Right atrium auricular region (tissue), 2 donors: ENCODE results near the gene IGF2R. TPM values are rescaled to one million over a fixed set of nuclear protein-coding genes. Genes with fewer than 3 reads are reported as not detected.

Experiments used
- DNase-seq: peaks from one replicate; pipeline ENCODE4 v3.0.0-alpha.2; 2019; ENCODE audit warnings: low spot score
- H3K27ac ChIP-seq, 2 donors: fragments of 200-600 bp; sonication (generic); 1 replicate in 1 of 2; 2 replicates in 1 of 2; pipeline ENCODE4 v1.5.1; 2016 to 2019
- H3K27me3 ChIP-seq, 2 donors: fragments of 200-600 bp; sonication (generic); one replicate each; pipeline versions ENCODE4 v1.5.1 to v1.6.0; 2017 to 2019
- H3K36me3 ChIP-seq: fragments of 200-600 bp; sonication (generic); one replicate; pipeline ENCODE4 v1.5.1; 2016
- H3K4me1 ChIP-seq, 2 donors: fragments of 200-600 bp; sonication (generic); one replicate each; pipeline versions ENCODE4 v1.5.1 to v1.6.0; 2017 to 2019
- H3K4me3 ChIP-seq, 2 donors: fragments of 200-600 bp; sonication (generic); 1 replicate in 1 of 2; 2 replicates in 1 of 2; pipeline ENCODE4 v1.5.1; 2017 to 2019; ENCODE audit warnings: mild to moderate bottlenecking in 1 of 2, moderate library complexity in 1 of 2
- H3K9me3 ChIP-seq, 2 donors: fragments of 200-600 bp; sonication (generic); one replicate each; pipeline ENCODE4 v1.5.1; 2019
- total RNA-seq, 2 donors: library from RNA; depleted of rRNA; stranded (reverse); fragments of >200 nt; gene quantifications; one replicate each; pipeline ENCODE4 v1.1.0, GENCODE V29; 2016
- TF ChIP-seq, protein P1 (sequence below), 2 donors: fragments of 200-600 bp; sonication (generic); IDR thresholded peaks; one replicate each; pipeline ENCODE4 v1.5.1; 2019; ENCODE audit warnings: antibody characterized with exemption in 2 of 2

The IGF2R gene
- total RNA-seq, 2 donors from 2014 or later: 47.9 to 48.9 TPM

DNA sequence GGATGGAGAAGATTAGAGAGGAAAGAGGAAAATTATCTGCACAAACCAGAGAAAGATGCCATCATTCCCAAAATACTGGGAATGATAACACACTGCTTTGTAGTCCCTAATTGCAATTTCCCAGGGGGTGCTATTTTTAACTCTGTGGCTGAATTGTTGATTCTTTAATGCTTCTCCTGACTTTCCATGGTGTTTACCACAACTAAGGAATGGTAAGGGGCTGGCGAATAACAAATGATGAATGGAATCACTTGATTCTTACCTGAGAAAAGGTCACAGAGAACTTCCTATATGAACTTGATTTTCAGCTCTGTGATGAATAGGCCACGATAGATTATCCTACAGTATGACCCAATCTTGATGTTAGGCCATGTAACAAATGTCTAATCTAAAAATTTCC is 22.0 kb upstream of the IGF2R start:
- Histone ChIP-seq H3K27ac (no peak overlapping the region), H3K27me3 (no peaks in the 10 kb centered on the region), H3K36me3 (no peaks in the 10 kb centered on the region), H3K4me3 (no peak overlapping the region), H3K4me1 (peaks cover 0 to 12% of the 10 kb centered on the region in 2 donors), H3K9me3 (peaks cover 7 to 19% of the 10 kb centered on the region in 2 donors)
- no peak for DNase-seq
- TF ChIP-seq, protein P1, sequence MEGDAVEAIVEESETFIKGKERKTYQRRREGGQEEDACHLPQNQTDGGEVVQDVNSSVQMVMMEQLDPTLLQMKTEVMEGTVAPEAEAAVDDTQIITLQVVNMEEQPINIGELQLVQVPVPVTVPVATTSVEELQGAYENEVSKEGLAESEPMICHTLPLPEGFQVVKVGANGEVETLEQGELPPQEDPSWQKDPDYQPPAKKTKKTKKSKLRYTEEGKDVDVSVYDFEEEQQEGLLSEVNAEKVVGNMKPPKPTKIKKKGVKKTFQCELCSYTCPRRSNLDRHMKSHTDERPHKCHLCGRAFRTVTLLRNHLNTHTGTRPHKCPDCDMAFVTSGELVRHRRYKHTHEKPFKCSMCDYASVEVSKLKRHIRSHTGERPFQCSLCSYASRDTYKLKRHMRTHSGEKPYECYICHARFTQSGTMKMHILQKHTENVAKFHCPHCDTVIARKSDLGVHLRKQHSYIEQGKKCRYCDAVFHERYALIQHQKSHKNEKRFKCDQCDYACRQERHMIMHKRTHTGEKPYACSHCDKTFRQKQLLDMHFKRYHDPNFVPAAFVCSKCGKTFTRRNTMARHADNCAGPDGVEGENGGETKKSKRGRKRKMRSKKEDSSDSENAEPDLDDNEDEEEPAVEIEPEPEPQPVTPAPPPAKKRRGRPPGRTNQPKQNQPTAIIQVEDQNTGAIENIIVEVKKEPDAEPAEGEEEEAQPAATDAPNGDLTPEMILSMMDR (IDR thresholded peaks at IDR 0.05): no peak

DNA sequence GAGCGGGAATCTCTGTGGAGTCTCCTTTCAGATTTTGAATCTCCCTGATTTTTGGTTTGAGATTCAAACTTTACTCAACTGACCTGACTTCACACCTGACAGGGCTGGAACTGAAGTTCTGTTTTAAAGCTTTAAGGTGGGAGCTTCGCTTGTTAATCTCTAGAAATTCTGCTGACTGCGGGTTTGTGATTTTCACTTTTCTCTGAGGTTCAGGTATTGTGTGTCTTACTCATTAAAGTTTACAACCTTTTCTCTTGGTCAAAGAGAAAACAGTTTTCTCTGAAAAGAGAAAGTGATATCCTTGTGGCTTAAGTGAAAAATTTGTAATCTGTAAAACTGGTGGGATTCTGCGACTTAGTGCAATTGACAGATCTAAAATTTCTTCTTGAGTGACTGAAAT is 20.7 kb upstream of the IGF2R start:
- no peak for DNase-seq
- TF ChIP-seq, protein P1 (IDR thresholded peaks at IDR 0.05): no peak

DNA sequence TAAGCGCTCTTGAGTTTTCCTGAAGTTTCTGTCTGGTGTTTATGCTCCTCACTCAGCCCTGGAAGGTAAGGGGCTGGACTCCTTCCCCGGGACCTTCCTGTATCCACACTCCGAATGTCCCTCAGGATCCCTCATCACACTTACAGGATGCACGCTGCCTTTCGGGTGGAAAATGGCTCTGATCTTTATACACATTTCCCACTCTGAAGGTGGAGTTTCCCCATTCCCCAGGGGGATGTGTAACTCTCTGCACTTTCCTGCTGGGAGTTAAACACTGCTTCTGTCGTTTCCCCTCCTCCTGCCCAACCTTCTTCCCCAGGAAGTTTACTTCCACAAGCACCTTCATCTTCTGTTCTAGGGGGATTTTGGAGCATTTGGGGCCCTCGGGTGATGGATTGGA is 17.1 kb upstream of the IGF2R start:
- DNase-seq: no peak
- Histone ChIP-seq H3K27me3 (no peaks in the 10 kb centered on the region), H3K27ac (no peak overlapping the region), H3K36me3 (no peaks in the 10 kb centered on the region), H3K9me3 (no peaks in the 10 kb centered on the region), H3K4me1 (no peaks in the 10 kb centered on the region), H3K4me3 (no peak overlapping the region)
- TF ChIP-seq, protein P1 (IDR thresholded peaks at IDR 0.05): no peak

More for the DNA sequence above, 20.7 kb upstream of the IGF2R start:
- H3K27me3 ChIP-seq: no peaks in the 10 kb centered on the region
- H3K9me3 ChIP-seq: peaks cover 7 to 19% of the 10 kb centered on the region in 2 donors
- no peak overlapping the region for H3K4me3 ChIP-seq
- no peak overlapping the region for H3K27ac ChIP-seq
- no peaks in the 10 kb centered on the region for H3K36me3 ChIP-seq
- peaks cover 0 to 3% of the 10 kb centered on the region in 2 donors for H3K4me1 ChIP-seq

DNA sequence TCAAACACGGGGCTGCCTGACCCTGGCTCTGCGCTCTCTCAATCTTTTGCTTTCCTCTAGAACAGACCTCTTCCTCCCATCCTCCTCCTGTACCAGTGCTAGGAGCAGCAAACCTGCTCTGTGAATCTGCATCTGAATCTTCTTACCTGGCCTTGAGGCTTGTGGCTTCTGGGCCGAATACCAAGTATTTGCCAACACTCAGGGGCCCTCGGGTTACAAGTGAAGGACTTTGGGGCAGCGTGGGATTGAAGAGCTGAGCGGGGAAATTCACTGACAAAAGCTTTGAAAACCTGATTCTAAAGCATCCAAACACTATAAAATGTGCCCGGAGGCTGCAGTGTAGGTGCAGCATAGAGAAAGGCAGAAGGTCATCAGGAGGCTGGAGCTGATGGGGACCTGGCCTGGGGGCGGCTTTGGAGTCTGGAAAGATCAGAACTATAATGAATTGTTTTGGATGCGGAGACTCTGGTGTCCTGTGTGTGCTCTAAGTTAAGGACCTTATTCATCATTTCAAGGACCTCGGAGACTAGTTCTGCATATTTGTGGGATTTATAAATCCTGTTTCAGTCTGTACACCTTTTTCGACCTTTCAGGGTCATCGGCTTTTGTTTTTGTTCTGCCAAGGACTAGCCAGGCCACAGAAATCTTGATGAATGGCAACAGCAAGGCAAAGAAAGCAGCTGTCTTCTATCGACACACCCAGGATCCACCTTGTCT is 16.4 kb upstream of the IGF2R start:
- Histone ChIP-seq H3K9me3 (no peaks in the 10 kb centered on the region), H3K27ac (peak overlapping the region in 1 of 2 donors; percentile 29), H3K4me3 (no peak overlapping the region), H3K27me3 (no peaks in the 10 kb centered on the region), H3K4me1 (no peaks in the 10 kb centered on the region), H3K36me3 (no peaks in the 10 kb centered on the region)
- DNase-seq: no peak
- TF ChIP-seq, protein P1 (IDR thresholded peaks at IDR 0.05): no peak

DNA sequence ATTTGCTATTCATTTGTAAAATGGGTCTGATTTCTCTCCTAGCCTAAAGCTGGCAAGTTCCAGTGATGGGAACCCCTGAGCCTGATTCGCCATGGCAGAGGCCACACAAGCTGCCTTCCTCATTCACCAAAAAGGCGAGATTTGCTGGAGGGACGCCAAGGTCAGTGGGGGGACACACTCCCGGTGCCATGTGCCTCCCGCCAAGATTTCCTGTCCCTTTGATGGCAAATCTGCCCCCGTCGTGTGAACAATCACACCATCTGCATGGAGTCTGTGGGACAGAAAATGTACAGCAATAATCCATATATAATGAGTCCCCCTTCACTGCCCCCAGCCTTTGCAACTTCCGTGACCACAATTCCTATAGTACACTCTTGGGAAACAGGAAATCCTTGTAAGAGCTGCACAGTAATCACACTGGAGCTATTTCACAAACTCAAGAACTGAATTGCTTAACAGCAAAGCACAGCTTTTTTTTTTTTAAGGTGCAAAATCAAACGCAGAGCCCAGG is 15.7 kb upstream of the IGF2R start:
- TF ChIP-seq, protein P1 (IDR thresholded peaks at IDR 0.05): no peak
- no peaks in the 10 kb centered on the region for H3K4me1 ChIP-seq
- H3K4me3 ChIP-seq: no peak overlapping the region
- H3K9me3 ChIP-seq: no peaks in the 10 kb centered on the region
- H3K27me3 ChIP-seq: no peaks in the 10 kb centered on the region
- no peaks in the 10 kb centered on the region for H3K36me3 ChIP-seq
- H3K27ac ChIP-seq: peak overlapping the region in 1 of 2 donors; percentile 29
- no peak for DNase-seq
